ENCODE measurements around the gene ARL11.
A peak's percentile ranks its signal among the peaks of the same experiment; 100 is the strongest.

The ARL11 gene

GRCh38 chr13:49615836-49616675, 12.3 kb upstream of the ARL11 start:
- DNase-seq (ENCODE audit: low read depth in 2 of 2), result no peak

GRCh38 chr13:49616676-49617065, 11.6 kb upstream of the ARL11 start:
- no peak for DNase-seq (ENCODE audit: low read depth in 2 of 2)

GRCh38 chr13:49620170-49620621, 8.1 kb upstream of the ARL11 start:
- DNase-seq (ENCODE audit: low read depth in 2 of 2), result no peak

GRCh38 chr13:49622174-49622946, 5.9 kb upstream of the ARL11 start:
- DNase-seq (ENCODE audit: low read depth in 2 of 2), result no peak

- DNase-seq (ENCODE audit: low read depth in 2 of 2), result no peak
Measured at GRCh38 chr13:49624229-49624628, 4.1 kb upstream of the ARL11 start.

GRCh38 chr13:49625392-49626079, 2.8 kb upstream of the ARL11 start:
- no peak for DNase-seq (ENCODE audit: low read depth in 2 of 2)

GRCh38 chr13:49629196-49629938, 1.1 kb downstream of the ARL11 start:
- no peak for DNase-seq (ENCODE audit: low read depth in 2 of 2)

- DNase-seq (ENCODE audit: low read depth in 2 of 2), result no peak
Measured at GRCh38 chr13:49629947-49630346, 1.6 kb downstream of the ARL11 start.

- DNase-seq (ENCODE audit: low read depth in 2 of 2), result no peak
Measured at GRCh38 chr13:49630580-49630979, 2.3 kb downstream of the ARL11 start.

GRCh38 chr13:49632156-49632555, 3.8 kb downstream of the ARL11 start:
- no peak for DNase-seq (ENCODE audit: low read depth in 2 of 2)

- DNase-seq (ENCODE audit: low read depth in 2 of 2), result no peak
Measured at GRCh38 chr13:49633710-49634109, 5.4 kb downstream of the ARL11 start.

- peak in 1 of 2 donors; percentile 2 for DNase-seq (ENCODE audit: low read depth in 2 of 2)
Measured at GRCh38 chr13:49635599-49636433, 7.5 kb downstream of the ARL11 start.

- DNase-seq (ENCODE audit: low read depth in 2 of 2), result no peak
Measured at GRCh38 chr13:49636705-49637104, 8.4 kb downstream of the ARL11 start.

- no peak for DNase-seq (ENCODE audit: low read depth in 2 of 2)
Measured at GRCh38 chr13:49638030-49638743, 9.9 kb downstream of the ARL11 start.

GRCh38 chr13:49638744-49639072, 10.4 kb downstream of the ARL11 start:
- no peak for DNase-seq (ENCODE audit: low read depth in 2 of 2)

- no peak for DNase-seq (ENCODE audit: low read depth in 2 of 2)
Measured at GRCh38 chr13:49641801-49642291, 13.5 kb downstream of the ARL11 start.

- DNase-seq (ENCODE audit: low read depth in 2 of 2), result no peak
Measured at GRCh38 chr13:49643035-49643646, 14.8 kb downstream of the ARL11 start.

GRCh38 chr13:49645451-49645850, 17.1 kb downstream of the ARL11 start:
- no peak for DNase-seq (ENCODE audit: low read depth in 2 of 2)

GRCh38 chr13:49646688-49647087, 18.4 kb downstream of the ARL11 start:
- no peak for DNase-seq (ENCODE audit: low read depth in 2 of 2)

Measured in stimulated activated CD8-positive, alpha-beta memory T cell treated with anti-CD3 and anti-CD28 coated beads, Interleukin-7, amount 100 ng/mL, for 4 hours (primary cell).